ENCODE data around the gene PRICKLE2. TPM values are rescaled to one million over a fixed set of nuclear protein-coding genes. Genes with fewer than 3 reads are reported as not detected.
A peak's percentile ranks its signal among the peaks of the same experiment; 100 is the strongest.

PRICKLE2 gene
- polyA plus RNA-seq, 1 donor (not counting 4 experiments of a cell fraction or from before 2014, with no cell fraction given): 7.8 TPM

- FAIRE-seq (no peak), DNase-seq (ENCODE audit: low read depth, low spot score) (no peak)
- H4K20me1 ChIP-seq (ENCODE audit: control insufficient read depth, extremely low read depth, insufficient read depth, low read length): no peaks in the 10 kb centered on the region
- H3K27ac ChIP-seq (ENCODE audit: control insufficient read depth, insufficient read depth, low read length): no peak overlapping the region
- no peak overlapping the region for H2AFZ ChIP-seq (ENCODE audit: control insufficient read depth, low read length)
- dilution Hi-C loops (cut with MboI; ENCODE audit: extremely low pct_ligation_motif_present, low sequenced_read_pairs): no loop called here
- no peak overlapping the region for H3K4me2 ChIP-seq (ENCODE audit: control insufficient read depth, extremely low read depth, insufficient read depth, low read depth, low read length)
- TF ChIP-seq EZH2 (IDR thresholded peaks at IDR 0.05; ENCODE audit: low read length) (no peak), CTCF (optimal IDR thresholded peaks at IDR 0.05 in 1 of 3, IDR thresholded peaks at IDR 0.05 in 1 of 3, conservative IDR thresholded peaks at IDR 0.05 in 1 of 3; ENCODE audit: extremely low read depth in 1 of 3, insufficient read depth in 2 of 3, low read length in 3 of 3) (no peak)
- H3K27me3 ChIP-seq (ENCODE audit: control insufficient read depth, extremely low read depth, insufficient read depth, low read length): no peaks in the 10 kb centered on the region
- no peaks in the 10 kb centered on the region for H3K9me1 ChIP-seq (ENCODE audit: control insufficient read depth, extremely low read depth, insufficient read depth, low read length)
- H3K9ac ChIP-seq (ENCODE audit: control insufficient read depth, extremely low read depth, insufficient read depth, low read length): no peak overlapping the region
- H3K36me3 ChIP-seq (ENCODE audit: control insufficient read depth in 2 of 2, extremely low read depth in 1 of 2, insufficient read depth in 2 of 2, low read length in 2 of 2): no peaks in the 10 kb centered on the region
- no peaks in the 10 kb centered on the region for H3K79me2 ChIP-seq (ENCODE audit: control insufficient read depth, insufficient read depth, low read length)
- H3K4me1 ChIP-seq (ENCODE audit: control insufficient read depth, extremely low read depth, insufficient read depth, low read length): no peaks in the 10 kb centered on the region
- H3K4me3 ChIP-seq (ENCODE audit: control insufficient read depth in 2 of 3, extremely low read depth in 1 of 3, insufficient read depth in 2 of 3, low read depth in 1 of 3, low read length in 3 of 3): no peak overlapping the region
- H3K9me3 ChIP-seq (ENCODE audit: control insufficient read depth, low read depth, low read length): no peaks in the 10 kb centered on the region
Observed at GRCh38 chr3:64070704-64071103, 154.6 kb downstream of the PRICKLE2 start.

GRCh38 chr3:64067506-64068346 is 157.5 kb downstream of the PRICKLE2 start:
- TF ChIP-seq EZH2 (IDR thresholded peaks at IDR 0.05; ENCODE audit: low read length): no peak
- TF ChIP-seq CTCF (optimal IDR thresholded peaks at IDR 0.05 in 1 of 3, IDR thresholded peaks at IDR 0.05 in 1 of 3, conservative IDR thresholded peaks at IDR 0.05 in 1 of 3; ENCODE audit: extremely low read depth in 1 of 3, insufficient read depth in 2 of 3, low read length in 3 of 3): no peak
- H3K9me3 ChIP-seq (ENCODE audit: control insufficient read depth, low read depth, low read length): no peaks in the 10 kb centered on the region
- H3K4me1 ChIP-seq (ENCODE audit: control insufficient read depth, extremely low read depth, insufficient read depth, low read length): no peaks in the 10 kb centered on the region
- no peak for FAIRE-seq
- H3K9ac ChIP-seq (ENCODE audit: control insufficient read depth, extremely low read depth, insufficient read depth, low read length): no peak overlapping the region
- H3K9me1 ChIP-seq (ENCODE audit: control insufficient read depth, extremely low read depth, insufficient read depth, low read length): no peaks in the 10 kb centered on the region
- DNase-seq (ENCODE audit: low read depth, low spot score): no peak
- H4K20me1 ChIP-seq (ENCODE audit: control insufficient read depth, extremely low read depth, insufficient read depth, low read length): no peaks in the 10 kb centered on the region
- H3K79me2 ChIP-seq (ENCODE audit: control insufficient read depth, insufficient read depth, low read length): no peaks in the 10 kb centered on the region
- peak overlapping the region; percentile 10 for H2AFZ ChIP-seq (ENCODE audit: control insufficient read depth, low read length)
- H3K4me3 ChIP-seq (ENCODE audit: control insufficient read depth in 2 of 3, extremely low read depth in 1 of 3, insufficient read depth in 2 of 3, low read depth in 1 of 3, low read length in 3 of 3): no peak overlapping the region
- no peaks in the 10 kb centered on the region for H3K27me3 ChIP-seq (ENCODE audit: control insufficient read depth, extremely low read depth, insufficient read depth, low read length)
- no peak overlapping the region for H3K27ac ChIP-seq (ENCODE audit: control insufficient read depth, insufficient read depth, low read length)
- no peaks in the 10 kb centered on the region for H3K36me3 ChIP-seq (ENCODE audit: control insufficient read depth in 2 of 2, extremely low read depth in 1 of 2, insufficient read depth in 2 of 2, low read length in 2 of 2)
- dilution Hi-C loops (cut with MboI; ENCODE audit: extremely low pct_ligation_motif_present, low sequenced_read_pairs): no loop called here
- no peak overlapping the region for H3K4me2 ChIP-seq (ENCODE audit: control insufficient read depth, extremely low read depth, insufficient read depth, low read depth, low read length)
